SIG-M5 (cell line): ENCODE data around the gene AP4E1.
"Not testable (repeated sequence)": the region's sequence is repeated elsewhere in the genome, so short reads cannot be mapped to it uniquely, and the experiment has no call there.

Source experiments
- DNase-seq: peaks from one replicate; lab custom pipeline; 2025; lab: John Stamatoyannopoulos, UW

Gene AP4E1

DNA sequence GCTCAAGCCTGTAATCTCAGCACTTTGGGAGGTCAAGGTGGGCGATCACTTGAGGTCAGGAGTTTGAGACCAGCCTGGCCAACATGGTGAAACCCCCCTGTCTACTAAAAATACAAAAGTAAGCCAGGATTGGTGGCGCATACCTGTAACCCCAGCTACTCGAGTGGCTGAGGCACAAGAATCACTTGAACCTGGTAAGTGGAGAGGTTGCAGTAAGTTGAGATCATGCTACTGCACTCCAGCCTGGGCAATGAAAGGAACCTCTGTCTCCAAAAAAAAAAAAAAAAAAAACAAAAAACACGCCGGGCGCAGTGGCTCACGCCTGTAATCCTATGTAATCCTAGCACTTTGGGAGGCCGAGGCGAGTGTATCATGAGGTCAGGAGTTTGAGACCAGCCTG, 18.9 kb upstream of the AP4E1 start:
- DNase-seq = no peak

DNA sequence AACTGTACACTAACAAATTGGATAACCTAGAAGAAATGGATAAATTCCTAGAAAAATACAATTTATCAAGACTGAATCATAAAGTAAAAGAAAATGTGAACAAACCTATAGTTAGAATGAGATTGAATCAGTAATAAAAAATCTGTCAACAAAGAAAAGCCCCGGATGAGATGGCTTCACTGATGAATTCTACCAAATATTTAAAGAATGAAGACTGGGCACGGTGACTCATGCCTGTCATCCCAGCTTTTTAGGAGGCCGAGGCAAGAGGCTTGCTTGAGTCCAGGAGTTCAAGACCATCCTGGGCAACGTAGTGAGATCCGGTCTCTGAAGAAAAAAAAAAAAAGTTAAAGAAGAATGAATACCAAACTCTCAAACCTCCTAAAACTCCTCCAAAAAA, 17.7 kb upstream of the AP4E1 start:
- no peak for DNase-seq

DNA sequence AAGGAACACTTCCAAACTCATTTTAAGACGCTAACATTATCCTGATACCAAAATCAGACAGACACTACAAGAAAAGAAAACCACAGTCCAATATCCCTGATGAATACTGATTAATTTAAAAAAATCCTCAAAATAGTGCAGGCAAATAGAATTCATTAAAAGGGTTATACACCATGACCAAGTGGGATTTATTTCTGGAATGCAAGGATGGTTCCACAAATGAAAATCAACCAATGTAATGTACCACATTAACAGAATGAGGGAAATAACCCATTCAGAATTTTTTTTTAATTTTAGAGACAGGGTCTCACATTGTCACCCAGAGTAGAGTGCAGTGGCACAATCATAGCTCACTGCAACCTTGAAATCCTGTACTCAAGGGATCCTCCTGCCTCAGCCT, 17.3 kb upstream of the AP4E1 start:
- DNase-seq = no peak

DNA sequence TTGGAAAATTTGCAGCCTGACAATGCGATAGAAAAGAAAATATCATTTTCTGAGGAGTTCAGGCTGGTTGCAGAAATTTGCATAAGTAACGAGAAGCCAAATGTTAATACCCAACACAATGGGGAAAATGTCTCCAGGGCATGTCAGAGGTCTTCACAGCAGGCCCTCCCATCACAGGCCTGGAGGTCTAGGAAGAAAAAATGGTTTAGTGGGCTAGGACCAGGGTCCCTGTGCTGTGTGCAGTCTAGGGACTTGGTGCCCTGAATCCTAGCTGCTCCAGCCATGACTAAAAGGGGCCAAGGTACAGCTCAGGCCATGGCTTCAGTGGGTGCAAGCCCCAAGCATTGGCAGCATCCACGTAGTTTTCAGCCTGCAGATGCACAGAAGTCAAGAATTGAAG, 14.5 kb upstream of the AP4E1 start:
- DNase-seq = no peak

DNA sequence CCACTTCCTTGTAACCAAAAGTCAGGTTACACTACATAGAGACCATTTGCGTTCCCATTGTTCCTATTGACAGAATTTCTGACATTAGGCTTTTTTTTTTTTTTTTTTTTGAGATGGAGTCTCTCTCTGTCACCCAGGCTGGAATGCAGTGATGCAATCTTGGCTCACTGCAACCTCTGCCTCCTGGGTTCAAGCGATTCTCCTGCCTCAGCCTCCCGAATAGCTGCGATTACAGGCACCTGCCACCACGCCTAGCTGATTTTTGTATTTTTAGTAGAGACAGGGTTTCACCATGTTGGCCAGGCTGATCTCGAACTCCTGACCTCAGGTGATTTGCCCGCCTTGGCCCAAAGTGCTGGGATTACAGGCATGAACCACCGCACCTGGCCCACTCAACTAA, 7.1 kb upstream of the AP4E1 start:
- DNase-seq = not testable (repeated sequence)

- no peak for DNase-seq
Measured at GRCh38 chr15:50904211-50904610, 4.3 kb upstream of the AP4E1 start.

DNA sequence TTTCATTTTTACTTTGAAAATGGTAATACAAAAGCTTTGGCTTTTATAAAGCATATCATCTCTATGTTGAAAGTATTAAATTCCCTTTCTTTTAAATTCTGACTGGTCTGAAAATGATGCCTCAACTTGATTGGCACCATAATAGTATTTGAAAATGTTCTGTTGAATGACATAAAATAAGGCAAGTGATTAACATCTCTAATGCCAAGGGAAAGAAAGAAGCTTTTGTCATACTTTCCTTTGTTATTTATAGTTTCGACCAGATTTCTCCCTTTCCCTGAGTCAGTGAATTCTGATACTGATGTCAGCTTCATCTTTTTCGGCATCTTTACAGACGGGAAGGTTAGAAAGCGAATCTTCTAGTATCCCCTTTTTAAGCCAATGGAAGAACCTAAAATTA, 3.4 kb upstream of the AP4E1 start:
- DNase-seq = no peak

- no peak for DNase-seq
Measured at GRCh38 chr15:50906954-50907600, 1.4 kb upstream of the AP4E1 start.

DNA sequence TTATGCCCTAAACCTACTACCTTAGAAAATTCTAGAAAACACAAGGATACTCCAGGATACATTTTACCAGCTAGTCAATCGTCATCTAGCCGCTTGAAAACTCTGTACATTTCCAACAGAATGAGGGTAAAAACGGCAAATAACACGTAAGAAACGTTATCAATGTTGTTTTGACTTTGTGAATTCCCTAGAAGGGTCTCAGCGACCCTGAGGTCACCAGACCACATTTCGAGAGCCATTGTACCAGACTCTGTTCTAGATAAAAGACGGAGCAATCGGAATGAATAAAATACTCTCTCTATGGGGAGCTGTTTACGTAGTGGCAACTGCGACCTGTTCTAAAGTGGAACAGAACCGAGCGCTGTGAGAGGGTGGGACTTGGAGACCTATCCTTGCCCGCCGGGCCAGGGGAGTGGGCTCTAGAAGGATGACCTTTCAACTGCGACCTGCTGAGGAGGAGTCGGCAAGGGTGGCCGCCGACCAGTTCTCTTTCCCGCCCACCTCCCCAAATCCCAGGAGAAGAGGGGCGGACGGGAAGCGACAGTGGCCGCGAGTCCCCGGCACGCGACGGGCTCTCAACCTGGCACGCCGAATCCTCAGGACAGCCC, 778 bp upstream of the AP4E1 start:
- no peak for DNase-seq

GRCh38 chr15:50909010-50909317, 481 bp downstream of the AP4E1 start:
- no peak for DNase-seq

GRCh38 chr15:50910426-50910795, 1.9 kb downstream of the AP4E1 start:
- DNase-seq = not testable (repeated sequence)

DNA sequence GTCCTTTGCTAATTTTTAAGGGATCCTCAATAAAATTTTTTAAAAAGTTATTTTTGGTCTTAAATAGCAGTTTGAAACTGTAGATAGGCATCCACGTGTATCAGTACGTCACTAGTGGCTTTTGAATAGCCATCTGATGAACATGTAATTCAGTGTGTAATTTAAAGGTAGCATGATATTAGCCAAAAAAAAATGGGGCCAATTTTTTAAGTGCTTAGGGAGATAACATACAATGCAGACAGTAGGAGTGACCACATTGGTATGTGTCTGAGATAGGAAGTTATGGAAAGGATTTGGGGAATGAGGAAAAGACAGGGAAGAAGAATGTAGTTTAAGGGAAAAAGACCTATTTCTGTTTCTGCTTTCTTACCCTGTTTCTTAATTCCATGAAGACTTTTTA, 2.5 kb downstream of the AP4E1 start:
- no peak for DNase-seq

DNA sequence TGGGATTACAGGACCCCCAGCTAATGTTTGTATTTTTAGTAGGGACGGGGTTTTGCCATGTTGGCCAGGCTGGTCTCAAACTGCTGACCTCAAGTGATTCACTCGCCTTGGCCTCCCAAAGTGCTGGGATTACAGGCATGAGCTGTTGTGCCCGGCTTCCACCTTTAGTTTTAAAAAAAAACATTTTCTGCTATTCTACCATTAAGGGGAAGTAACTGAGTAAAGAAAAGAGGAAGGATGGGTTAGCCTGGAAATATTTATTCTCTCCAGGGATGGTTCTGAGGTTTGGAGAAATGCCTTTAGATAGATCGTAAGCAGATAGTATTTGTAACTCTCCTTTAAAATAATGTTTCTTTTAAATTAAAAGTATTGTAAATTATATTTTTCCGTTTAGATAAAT, 3.1 kb downstream of the AP4E1 start:
- DNase-seq = peak; percentile 48

DNA sequence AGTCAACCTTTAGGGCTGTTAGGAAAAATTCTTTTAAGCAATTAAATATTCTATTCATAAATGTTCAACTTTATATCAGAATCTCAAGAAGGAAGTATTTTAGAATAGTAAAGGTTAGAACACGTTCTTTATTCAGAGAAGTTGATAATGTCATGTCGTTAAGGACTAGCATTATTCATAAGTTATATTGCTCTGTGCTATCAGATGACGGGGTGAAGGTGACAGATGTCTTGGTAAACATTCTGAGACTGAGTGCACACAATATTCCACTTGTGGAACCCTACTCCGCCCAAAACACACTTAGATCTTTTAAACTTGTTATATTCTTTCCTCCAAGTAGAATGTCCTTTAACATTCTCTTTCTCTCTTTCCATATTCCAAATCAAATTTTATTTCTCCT, 7.9 kb downstream of the AP4E1 start:
- DNase-seq = no peak

GRCh38 chr15:50919359-50919758, 10.9 kb downstream of the AP4E1 start:
- DNase-seq = not testable (repeated sequence)

DNA sequence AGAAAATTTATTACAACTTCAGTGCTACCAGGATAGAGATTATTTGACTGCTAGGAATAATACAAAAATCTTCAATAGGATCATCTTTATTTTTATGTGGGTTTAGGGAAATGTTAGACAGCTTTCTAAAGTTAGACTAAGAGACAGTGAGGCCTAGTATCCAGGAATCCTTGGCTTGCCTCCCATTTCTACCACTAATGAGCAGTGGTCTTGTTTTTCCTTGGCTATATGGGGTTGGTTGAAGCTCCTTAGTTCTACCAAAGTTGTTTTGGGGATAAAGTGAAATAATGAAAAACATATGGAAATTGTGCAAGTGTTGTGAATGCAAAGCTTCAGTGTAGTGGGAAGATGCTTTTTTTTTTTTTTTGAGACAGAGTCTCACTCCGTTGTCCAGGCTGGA, 16.8 kb downstream of the AP4E1 start:
- no peak for DNase-seq

DNA sequence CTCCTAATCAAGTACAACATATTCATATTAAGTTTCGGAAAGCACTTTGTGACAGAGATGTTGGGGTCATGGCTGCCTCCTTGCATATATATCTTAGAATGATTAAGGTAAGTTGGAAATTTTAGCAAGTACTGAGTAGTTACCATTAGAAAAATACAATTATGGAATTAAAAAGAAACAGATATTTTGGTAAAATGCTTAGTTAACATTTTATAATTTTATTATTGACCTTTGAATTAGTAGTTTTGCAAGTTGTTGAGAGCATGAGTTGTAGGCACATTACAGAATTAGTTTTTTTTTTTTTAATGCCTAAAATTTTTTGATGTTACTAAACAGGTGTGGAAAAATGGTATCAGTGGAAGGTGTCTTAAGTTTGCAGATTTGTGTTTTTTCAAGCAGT, 20.6 kb downstream of the AP4E1 start:
- DNase-seq = no peak

DNA sequence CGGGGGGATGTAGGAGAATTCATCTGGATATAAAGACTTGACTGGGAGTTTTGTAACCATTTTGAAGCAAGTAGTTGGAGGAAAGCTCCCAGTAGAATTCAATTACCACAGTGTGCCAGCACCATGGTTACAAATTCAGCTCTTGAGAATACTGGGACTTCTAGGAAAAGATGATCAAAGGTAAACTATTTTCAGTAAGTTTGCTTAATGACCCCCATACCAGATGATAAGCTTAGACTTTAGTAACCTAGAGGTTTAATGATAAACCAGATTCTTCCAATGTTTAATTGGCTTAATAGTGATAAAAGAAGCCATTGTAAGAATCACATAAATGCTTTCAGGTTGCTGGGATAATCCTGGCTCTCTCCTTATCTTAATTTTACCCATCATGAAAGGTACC, 22.3 kb downstream of the AP4E1 start:
- DNase-seq = no peak

DNA sequence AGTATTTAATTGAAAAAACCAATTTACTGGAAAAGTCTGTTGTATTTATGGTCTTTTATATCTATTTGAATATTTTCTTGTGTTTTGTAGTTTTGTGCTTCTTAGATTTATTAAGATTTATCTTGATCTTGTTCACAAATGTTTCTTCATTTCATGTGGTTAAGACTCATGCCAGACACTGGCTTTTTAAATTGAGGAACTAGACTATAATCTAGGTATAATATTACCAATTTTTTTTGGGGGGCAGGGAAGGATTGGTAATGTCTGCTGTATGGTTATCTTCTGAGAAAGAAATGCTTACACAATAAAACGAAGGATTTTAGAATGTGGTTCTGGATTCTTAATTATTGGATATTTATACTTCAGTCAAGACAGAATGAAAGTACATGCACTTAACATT, 24.9 kb downstream of the AP4E1 start:
- DNase-seq = no peak

- no peak for DNase-seq
Measured at GRCh38 chr15:50938525-50938924, 30.0 kb downstream of the AP4E1 start.

- DNase-seq = no peak
Measured at GRCh38 chr15:50939911-50940310, 31.4 kb downstream of the AP4E1 start.

GRCh38 chr15:50940506-50940905, 32.0 kb downstream of the AP4E1 start:
- no peak for DNase-seq

DNA sequence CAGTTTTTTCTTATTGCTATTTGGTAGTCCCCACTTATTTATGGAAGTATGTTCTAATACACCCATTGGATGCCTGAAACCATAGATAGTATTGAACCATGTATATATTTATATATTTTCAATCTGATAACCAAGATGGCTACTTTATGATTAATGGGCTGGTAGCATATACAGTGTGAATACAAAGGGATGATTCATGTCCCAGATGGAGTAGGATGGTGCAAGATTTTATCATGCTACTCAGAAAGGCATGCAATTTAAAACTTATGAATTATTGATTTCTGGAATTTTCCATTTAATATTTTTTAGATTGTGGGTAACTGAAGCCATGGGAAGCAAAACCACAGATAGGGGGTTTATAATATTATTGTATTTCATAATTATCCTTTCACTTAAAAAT, 35.2 kb downstream of the AP4E1 start:
- no peak for DNase-seq

DNA sequence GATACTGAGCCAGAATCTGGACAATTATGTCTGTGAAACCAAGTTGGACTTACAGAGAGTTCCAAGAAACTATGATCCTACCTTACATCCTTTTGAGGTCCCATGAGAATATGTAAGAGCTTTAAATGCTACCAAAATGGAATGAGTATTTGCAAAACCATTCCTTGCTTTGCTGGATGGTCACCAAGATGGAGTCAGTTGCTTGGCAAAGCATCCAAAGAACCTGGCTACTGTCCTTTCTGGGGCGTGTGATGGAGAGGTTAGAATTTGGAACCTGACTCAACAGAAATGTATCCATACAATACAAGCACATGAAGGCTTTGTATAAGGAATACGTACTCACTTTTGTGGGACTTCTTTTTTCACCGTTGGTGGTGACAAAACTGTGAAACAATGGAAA, 36.2 kb downstream of the AP4E1 start:
- DNase-seq = no peak

GRCh38 chr15:50945725-50946124, 37.2 kb downstream of the AP4E1 start:
- DNase-seq = no peak
